Stimulated activated CD4-positive, alpha-beta T cell treated with anti-CD3 and anti-CD28 coated beads, Interleukin-2, amount 100 ng/mL, for 48 hours (primary cell): ENCODE results near the gene DMD.
"Not testable (repeated sequence)": the region's sequence is repeated elsewhere in the genome, so short reads cannot be mapped to it uniquely, and the experiment has no call there.

Experiments used
- DNase-seq, 2 donors: peaks; one replicate each; pipeline ENCODE4 v3.0.0-alpha.2; 2020

The DMD gene

DNA sequence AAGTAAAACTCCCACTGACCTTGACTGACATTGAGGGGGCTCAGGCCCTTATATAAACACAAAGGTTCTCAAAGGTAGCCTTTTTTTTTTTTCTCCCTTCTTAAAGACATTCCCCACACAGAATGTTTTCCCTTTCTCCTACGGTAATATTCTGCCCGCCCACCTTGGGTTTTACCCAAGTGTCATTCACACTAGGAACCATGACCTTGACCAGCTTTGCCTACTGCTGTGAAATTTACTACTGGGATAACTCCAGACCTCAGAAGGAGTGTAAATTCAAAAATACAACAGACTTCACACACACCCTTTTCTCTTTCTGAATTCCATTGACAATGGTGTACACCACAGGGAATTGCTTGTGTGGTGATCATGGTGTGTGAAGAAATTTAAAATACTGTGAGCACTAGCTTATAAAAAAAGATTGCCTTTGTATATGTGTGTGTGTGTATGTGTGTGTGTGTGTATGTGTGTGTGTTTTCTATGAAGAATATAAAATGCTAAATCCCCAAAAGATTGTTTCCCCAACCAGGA is 1550.0 kb downstream of the DMD start:
- no peak for DNase-seq

DNA sequence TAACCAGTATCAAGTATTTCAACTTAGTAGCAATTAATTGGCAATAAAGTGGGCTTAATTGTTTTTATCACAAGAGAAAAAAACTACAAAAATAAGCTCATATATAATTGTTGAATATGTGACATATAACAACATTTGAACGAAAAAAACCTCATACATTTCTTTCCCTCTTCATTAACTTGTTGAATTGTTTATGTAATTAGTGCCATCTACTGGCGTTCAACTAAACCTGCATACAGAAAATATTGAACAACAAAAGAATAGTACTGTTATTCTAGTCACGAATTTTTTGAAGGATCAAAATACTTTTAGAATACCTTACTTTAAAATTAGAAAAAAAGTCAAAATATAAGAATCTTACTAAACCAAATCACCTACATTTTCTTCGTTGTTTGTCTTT is 1553.0 kb downstream of the DMD start:
- no peak for DNase-seq

DNA sequence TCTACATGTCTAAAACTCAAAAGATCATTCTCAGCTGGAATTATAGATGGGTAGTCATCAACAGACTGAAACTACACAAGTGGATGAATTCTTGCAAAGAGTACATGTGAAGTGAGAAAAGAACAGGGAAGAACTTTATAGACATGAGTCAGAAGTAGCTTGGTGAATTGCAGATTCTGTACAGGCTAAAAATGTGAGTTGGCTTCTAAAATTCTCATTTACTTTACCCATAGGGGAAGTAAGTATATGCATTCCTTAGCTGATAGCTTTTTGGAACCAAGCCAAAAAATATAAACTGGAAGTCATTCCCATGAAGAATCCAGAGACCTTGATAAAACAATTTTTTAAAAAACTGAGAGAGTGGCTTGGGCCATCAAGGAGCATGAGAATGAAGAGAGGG is 1555.3 kb downstream of the DMD start:
- DNase-seq = no peak

DNA sequence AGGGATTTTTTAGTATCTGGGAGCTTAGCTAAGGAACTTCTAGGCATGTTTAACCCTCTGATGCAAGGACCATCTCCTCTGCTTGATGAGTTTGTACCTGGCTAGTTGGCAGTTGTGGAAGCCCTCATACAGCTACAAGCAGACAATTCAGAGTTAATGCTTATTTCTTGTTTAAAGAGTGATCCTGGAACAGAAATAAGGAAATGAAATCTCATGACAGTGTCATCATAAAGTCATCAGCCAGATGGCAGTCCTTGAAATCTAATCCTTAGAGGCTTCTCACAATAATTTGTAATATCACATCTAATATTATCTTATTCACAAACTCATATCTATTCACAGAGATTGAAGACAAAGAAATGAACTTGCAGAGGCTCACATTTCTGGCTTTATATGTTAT is 1557.9 kb downstream of the DMD start:
- DNase-seq = no peak

DNA sequence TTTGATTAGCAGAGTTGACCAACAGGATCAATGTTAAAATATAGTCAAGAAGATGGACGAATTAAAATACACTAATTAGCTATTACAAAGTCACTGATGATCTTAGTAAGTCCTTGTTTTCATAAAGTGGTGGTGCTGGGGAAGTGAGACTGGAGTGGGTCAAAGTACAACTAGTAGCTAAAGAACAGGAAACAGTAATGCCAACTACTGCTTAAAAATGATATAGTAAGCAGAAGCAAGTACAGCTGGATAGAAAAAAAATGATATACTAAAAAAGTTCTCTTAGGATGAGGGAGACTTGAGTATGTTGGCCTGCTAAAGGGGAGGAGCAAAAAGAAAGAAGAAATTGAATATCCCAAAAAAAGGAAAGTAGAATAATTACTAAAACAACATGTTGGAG is 1558.7 kb downstream of the DMD start:
- DNase-seq = no peak

DNA sequence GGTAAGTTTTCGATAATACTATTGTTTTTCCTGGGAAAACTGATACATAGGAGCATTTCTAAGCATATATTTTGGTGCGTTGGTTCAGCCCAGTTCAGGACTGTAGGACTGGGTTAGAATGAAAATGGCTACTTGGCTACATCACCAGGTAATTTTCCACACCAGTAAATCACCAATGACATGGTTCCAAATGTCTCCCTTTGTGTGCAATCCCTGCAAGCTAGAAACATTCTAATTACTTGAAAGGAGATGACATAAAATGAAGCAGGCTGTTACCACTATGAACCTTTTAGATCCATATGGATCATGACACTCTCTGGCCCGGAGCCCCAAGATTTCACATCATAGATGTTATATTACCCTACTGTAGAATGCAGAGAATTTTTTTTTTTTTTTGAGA is 1562.1 kb downstream of the DMD start:
- no peak for DNase-seq

DNA sequence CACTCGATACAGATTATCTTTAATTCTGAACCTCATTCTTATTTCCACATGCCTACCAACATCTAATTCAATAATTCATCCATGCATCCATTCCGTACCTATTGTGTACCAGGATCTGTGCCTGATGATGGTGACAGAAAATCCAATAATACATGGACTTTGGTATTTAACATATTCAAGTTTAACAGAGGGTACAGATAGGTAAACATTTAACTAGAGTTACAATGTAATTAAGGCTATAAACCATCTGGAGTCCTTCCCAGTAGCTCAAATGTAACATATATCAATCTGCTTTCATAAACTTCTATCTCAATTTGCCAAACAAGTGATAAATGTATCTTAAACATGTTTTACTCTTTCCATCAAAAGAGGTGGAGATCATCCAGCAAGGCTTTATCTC is 1578.0 kb downstream of the DMD start:
- DNase-seq = no peak

DNA sequence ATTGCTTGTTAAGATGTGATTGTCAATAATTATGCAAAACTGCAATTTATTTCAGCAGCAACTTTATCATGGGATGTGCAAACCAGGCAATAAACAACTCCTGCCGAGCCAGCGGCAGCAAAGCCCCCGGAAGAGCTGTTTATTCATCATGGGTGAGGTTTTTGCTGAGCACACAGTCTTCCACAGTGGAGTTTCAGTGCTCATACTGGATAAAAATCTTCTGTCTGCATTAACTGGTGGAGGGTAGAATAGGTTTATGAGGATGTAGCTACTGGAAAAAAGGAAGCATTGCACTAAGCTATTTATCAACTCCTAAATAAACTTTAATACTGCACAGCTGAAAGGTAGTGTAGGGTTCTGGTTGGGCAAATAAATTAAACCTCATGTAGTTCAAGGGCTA is 1582.2 kb downstream of the DMD start:
- DNase-seq = no peak

DNA sequence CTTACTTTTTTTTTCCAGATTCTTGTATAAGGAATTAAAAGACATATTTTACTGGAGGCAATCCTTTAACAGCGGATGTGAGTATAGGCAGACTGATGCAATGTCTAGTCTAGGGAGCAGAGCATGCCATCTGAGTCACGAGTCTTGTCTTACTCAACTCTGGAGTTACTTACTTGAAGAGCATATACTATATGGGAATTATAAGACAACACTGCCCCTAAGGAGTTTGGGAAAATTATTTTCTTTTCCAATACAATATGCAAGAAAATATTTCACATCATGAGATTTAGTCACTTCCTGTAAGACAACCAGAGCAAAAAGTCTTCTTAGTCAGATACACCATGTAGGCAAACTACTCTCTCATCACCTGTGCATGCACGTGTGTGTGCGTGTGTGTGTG is 1602.2 kb downstream of the DMD start:
- no peak for DNase-seq

DNA sequence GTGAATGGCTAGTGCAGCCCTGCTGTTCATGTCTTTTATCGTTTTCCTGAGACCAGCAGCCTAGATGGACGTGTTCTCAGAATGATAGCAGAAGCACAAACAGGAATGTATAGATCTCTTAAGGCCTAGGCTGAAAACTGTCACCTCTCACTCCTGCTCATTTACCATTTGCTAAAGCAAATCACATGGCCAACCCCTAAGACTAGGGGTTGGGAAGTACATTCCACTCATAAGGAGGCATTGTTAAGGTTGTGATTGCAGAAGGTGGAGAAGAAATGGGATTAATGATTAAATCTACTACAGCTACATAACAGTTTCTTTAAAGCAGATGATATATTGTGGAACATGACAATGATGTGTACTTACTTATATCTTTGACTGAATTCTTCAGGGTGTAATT is 1602.7 kb downstream of the DMD start:
- DNase-seq = no peak

DNA sequence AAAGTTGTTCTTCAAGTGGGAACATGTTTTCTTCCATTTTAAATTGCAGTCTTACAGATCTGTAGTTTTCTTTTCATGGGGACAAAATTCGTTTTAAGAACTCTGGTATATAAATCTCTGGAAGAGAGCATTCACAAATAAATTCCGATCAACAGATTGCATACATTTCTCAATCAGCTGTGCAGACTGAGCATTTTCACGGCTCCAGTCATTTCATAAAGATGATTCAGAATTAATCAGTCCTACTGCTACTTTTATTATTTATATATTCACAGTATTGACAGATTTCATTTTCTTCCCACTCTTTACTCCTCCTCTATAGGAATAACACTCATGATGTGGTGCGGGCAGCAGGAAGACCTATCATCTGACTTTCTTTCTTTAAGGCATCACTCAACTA is 1604.6 kb downstream of the DMD start:
- no peak for DNase-seq

DNA sequence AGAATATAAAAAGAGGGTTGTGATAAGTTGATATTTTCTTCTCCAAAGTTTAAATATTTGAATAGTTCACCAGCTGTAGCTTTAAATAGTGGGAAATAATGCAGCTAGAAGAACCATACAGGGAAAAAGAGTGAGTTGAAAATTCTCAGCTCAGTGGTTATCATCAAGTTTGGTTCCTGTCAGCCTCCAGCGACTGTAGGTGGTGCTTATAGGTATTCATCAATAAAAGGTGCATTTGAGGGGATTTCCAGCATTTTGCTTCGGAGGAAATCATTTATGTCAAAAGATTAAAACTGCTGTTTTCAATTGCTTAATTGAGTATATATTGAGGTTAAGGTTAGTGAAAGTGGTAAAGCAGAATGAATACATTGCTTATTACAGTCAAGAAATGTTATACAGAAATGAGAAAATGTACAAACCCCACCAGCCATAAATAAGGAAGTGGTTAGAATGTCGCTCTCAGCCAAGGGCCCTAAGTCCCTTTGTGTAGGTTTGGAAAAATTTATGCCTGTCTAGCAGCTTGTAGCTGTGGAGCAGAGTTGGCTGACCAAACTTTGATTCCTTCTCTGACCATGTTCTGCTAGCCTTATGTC is 1606.6 kb downstream of the DMD start:
- DNase-seq = no peak

DNA sequence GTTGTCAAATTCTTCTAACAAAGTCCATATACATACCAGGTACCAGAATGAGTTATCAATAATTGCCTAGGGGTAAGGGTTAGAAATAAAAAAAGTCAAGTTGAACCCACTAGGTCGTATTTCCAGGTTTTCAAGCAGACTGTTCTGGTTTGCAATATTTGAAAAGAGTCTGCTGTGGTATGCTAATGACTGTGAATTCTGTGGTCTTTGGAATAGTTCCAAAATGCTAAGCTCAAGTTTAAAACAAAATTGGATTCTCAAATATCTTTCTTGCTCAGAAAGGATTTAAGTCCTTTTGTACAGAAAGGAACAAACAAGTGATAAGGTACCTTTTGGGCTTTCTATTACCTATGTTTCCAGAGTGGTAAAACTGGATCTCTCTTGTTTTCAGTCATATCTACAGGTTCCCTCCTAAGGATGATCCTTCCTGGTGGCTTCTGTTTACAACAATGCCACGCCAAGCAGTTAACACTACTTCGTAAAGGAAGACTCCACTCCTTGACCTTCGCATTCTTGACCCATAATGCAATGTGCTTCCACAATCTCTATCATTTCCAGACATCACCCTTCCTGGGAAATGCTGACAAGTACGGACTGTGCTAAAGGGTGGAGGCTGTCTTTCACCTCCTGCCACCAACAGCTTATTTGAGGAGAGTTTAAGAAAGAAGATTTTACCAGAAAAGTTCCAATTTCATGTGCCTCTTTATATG is 1607.8 kb downstream of the DMD start:
- DNase-seq = no peak

DNA sequence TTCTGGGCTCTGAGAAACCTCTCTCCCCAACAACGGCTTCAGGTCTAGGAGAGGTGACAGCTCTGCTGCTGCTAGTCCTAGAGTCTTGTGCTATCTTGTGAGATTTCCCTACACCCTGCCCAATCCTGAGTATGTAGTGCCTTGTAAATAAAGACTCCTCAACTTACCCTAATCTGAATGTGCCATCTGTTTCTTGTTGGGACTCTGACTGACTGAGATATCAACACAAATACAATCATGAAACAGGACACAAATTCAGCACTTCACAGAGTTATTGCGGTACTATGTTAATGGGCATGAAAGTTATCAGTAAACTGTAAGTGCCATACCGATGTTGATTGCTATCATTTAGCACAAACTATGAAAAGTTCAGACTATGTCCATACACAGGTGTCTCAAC is 1610.5 kb downstream of the DMD start:
- DNase-seq = no peak

DNA sequence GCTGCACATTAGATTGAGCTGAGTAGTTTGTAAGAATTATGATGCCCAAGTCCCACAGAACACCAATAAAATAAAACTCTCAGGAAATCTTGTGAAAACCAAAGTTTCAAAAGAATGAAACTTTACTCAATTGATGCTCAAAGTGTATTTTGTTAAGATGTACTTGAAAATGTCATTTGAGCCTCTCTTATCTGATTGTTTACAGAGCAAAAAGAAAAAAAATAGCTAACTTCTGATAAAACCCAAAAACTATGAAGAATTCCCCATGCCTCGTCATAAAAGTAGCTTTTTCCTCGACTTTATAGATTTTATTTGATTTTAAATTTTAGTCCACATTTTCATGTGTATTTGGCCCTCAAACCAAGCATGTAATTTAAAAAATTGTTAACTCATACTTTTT is 1618.0 kb downstream of the DMD start:
- DNase-seq = no peak

DNA sequence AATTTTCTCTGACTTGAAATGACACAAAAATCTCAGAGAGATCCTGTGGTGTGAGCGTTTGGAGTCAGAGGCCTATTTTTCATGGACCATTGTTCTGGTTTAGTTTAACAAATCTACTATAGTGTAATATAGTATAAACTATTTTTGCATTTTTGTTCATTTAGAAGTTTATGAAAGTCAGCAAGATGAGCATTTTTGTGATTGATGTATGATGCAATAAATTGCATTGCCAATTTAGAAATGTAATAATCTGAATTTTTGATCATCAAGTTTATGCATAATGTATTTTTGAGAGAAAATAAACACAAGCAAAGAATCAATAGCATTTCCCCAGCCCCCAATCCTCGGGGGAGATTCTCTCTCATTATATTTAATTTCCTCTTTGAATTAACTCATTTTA is 1620.0 kb downstream of the DMD start:
- DNase-seq = no peak

DNA sequence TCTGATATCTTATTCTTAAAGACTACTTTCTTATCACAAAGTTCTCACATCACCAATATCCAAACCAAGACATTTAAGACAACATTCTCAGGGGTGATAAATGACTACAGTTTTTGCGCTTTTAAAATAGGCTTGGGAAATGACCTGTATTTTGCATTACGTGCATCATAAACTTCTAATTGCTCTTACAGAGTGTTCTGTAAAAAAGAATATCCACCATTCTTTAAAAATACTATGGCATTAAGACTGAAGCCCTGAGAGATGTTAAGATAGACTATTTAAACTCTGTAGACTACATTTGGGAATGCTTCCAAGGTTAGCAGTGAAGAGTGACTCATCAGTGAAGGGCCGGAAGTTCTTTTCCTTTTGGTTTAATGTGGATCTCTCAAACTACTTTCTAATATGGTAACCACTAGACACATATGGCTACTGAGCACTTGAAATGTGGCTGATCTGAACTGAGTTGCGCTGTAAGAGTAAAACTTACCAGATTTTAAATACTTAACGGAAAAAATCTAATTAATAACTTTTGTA is 1620.7 kb downstream of the DMD start:
- no peak for DNase-seq

DNA sequence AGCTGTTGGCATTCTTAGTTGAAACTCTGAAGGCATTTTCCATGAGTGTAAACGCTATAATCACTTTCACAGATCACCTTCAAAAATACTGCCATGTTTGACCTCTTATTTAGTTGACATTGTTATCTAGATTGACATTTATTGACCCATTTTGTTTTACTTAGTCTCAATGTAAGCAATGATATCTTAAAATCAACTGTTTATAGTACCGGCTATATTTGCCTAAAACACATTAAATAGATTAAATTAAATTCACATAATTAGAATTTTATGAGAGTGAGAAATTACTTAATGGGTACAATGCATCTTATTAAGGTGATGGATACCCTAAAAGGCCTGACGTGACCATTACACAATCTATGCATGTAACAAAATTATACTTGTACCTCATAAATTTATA is 1621.8 kb downstream of the DMD start:
- no peak for DNase-seq

DNA sequence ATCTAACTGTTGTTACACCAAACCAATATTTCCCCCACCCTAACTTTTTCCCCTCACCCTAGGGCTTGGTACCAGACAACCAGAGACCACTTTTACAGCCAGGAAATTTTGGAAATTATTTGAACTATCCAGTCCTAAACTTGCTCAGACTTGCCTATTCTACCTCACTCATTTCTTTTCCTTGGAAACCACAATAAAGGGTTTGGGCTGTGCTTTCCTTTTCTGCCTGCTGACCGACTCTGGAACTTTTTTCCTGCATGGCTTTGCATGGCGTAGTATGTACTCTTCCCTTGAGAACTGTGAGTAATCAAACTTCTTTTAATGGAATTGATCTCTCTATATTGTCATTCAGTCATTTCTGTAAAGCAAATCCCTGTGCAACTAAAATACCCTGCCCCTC is 1623.0 kb downstream of the DMD start:
- no peak for DNase-seq

DNA sequence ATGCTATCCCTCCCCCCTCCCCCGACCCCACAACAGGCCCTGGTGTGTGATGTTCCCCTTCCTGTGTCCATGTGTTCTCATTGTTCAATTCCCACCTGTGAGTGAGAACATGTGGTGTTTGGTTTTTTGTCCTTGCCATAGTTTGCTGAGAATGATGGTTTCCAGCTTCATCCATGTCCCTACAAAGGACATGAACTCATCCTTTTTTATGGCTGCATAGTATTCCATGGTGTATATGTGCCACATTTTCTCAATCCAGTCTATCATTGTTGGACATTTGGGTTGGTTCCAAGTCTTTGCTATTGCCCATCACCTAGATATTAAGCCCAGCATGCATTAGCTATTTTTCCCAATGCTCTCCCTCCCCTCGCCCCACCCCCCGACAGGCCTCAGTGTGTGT is 1627.5 kb downstream of the DMD start:
- DNase-seq = not testable (repeated sequence)

DNA sequence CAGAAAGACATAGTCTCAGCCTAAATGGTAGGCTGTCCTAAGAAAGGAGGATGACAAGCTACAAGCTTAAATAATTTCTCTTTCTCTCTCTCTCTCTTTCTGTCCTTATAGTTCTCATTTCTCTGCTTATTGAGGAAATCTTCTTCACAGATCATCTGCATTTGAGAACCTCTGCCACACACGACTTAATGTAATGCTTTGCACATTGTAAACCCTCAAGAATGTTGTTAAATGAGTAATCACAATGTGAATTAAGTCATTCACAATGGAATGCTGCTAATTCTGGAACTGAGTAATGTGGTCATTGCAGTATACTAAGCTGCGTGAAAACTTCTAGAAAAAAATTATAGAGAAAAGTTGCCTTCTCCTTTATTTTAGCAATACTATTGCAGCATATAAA is 1630.6 kb downstream of the DMD start:
- no peak for DNase-seq

DNA sequence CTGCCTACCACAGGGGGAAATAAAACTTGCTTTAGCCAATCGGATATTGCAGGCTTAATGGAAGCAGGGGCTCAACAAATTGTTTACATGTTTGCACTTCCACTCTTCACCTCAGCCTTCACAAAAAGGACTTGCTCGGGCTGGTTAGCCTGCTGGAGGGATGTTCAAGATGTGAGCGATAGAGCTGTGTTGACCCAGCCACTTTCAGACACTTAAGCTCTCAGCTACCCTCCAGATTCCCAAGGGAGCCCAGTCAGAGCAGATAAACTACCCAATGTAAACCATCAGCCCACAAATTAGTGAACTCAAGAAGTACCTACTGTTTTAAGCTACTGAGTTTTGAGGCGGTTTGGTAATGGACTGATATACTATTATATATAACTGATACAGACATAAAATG is 1631.1 kb downstream of the DMD start:
- DNase-seq = no peak

DNA sequence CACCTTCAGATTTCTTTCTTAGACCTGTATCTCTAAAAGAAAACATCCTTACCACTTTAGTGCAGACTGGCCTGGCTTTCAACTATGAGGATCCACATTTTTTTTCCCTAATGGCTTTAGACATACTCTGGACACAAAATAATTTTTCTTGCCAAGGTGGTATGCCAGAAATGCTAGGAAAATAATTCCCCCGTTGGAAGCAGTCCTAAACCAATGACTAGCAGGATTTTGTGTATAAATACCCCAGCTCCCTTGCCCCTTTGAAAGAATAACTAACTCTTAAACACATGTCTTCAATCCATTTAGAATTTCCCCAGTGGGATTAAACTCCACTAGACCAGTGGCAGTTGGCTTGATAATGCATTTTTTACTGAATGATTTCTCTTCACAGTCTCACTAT is 1639.0 kb downstream of the DMD start:
- DNase-seq = no peak

DNA sequence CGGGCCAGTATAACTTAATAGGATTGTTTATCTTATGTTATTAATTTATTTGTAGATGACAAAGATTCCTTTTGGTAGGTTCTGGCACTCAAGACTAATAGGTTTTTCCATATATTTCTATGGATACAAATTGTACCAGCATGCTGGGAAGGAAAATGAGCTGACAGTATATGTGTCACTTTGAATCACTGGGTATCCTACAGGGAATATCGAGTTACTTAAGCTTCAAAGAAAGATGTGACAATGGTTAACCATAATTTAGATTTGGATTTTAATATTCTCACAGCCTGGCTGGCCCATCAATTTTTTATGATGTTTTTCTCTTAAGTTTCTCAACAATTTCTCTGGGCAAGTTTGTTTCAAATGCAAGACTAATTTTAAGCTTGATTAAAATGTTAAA is 1640.7 kb downstream of the DMD start:
- no peak for DNase-seq

DNA sequence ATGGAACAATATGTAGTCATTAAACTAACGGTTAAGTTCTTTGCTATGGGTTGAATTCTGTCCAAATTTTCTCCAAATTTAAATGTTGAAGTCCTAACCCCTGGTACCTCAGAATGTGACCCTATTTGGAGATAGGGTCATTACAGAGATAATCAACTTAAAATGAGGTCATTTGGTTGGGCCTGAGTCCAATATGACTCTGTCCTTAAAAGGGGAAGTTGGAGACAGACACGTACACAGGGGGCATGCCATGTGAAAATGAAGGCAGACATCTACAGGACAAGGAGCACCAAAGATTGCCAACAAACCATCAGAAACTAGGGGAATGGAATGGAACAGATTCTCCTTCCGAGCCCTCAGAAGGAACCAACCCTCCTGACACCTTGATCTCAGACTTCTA is 1647.6 kb downstream of the DMD start:
- no peak for DNase-seq
